Subcutaneous abdominal adipose tissue (tissue), 5 donors: ENCODE measurements around the gene FOXB2.
"Not testable (repeated sequence)": the region's sequence is repeated elsewhere in the genome, so short reads cannot be mapped to it uniquely, and the experiment has no call there.

Experiments used
- H3K27ac ChIP-seq: one replicate; pipeline ENCODE4 v1.7.0; 2013; ENCODE audit warnings: low read depth, mild to moderate bottlenecking, inconsistent platforms, low read length, moderate library complexity
- H3K27me3 ChIP-seq, 5 donors: one replicate each; pipeline ENCODE4 v1.7.0; 2013; ENCODE audit warnings: low read length in 5 of 5, inconsistent platforms in 1 of 5; ENCODE audit not compliant: control insufficient read depth in 5 of 5, insufficient read depth in 4 of 5
- H3K36me3 ChIP-seq, 5 donors: one replicate each; pipeline ENCODE4 v1.7.0; 2013; ENCODE audit warnings: low read length in 5 of 5; ENCODE audit not compliant: control insufficient read depth in 5 of 5, insufficient read depth in 5 of 5
- H3K4me1 ChIP-seq, 5 donors: one replicate each; pipeline ENCODE4 v1.7.0; 2013; ENCODE audit warnings: low read length in 5 of 5, mild to moderate bottlenecking in 3 of 5, moderate library complexity in 1 of 5; ENCODE audit not compliant: control insufficient read depth in 5 of 5, insufficient read depth in 5 of 5
- H3K4me3 ChIP-seq, 5 donors: one replicate each; pipeline ENCODE4 v1.7.0; 2013; ENCODE audit warnings: low read length in 5 of 5, low read depth in 1 of 5
- H3K9ac ChIP-seq, 5 donors: one replicate each; pipeline ENCODE4 v1.7.0; 2013; ENCODE audit warnings: low read length in 5 of 5, mild to moderate bottlenecking in 4 of 5, moderate library complexity in 3 of 5
- H3K9me3 ChIP-seq, 5 donors: one replicate each; pipeline ENCODE4 v1.7.0; 2013; ENCODE audit warnings: low read length in 5 of 5; ENCODE audit not compliant: control insufficient read depth in 5 of 5
- donor health status: healthy.
- donor health status: healthy.
- donor health status: healthy.
- donor health status: healthy.
- donor health status: healthy.

Gene FOXB2

GRCh38 chr9:77019236-77019925, at the start of gene FOXB2:
TSS of gene FOXB2 (plus strand) at chr9:77019655. CDS start at chr9:77019655, 0 bp downstream.
- H3K27me3 ChIP-seq, result peaks cover 77 to 95% (median 91%) of the 10 kb centered on the region in 5 donors
- H3K27ac ChIP-seq, result no peak within 1 kb of the TSS
- H3K36me3 ChIP-seq, result no peaks in the 10 kb centered on the region
- no peaks in the 10 kb centered on the region for H3K9me3 ChIP-seq
- H3K9ac ChIP-seq, result no peak within 1 kb of the TSS
- peak within 1 kb of the TSS in 4 of 5 donors; percentile 22 to 54 (median 37) for H3K4me3 ChIP-seq
- H3K4me1 ChIP-seq, result peaks cover 0 to 69% (median 58%) of the 10 kb centered on the region in 5 donors

DNA sequence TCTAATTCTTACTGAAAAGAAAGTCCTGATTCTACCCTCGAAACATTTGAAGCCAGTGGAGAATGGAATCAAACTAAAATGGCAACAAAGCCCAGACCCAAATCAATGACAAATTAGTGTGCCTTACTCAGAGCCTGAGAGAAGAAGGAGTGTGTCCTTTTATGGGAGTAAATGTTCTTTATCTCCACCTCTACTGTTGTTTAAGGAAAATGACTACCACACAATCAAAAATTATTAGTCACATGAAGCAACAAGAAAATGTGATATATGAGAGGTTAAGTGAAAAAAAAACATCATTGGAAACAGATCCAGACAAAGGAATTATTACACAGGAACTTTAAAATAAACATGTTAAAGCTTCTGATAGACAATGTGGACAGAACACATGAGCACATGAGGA, 49.7 kb upstream of the FOXB2 start:
- H3K27ac ChIP-seq, result no peak overlapping the region
- H3K9ac ChIP-seq, result no peak overlapping the region
- H3K36me3 ChIP-seq, result no peaks in the 10 kb centered on the region
- peaks cover 5 to 14% (median 6%) of the 10 kb centered on the region in 5 donors for H3K9me3 ChIP-seq
- H3K4me1 ChIP-seq, result no peaks in the 10 kb centered on the region
- H3K4me3 ChIP-seq, result no peak overlapping the region
- H3K27me3 ChIP-seq, result no peaks in the 10 kb centered on the region

- H3K27me3 ChIP-seq, H3K36me3 ChIP-seq, H3K9ac ChIP-seq, H3K4me3 ChIP-seq, H3K27ac ChIP-seq, H3K4me1 ChIP-seq, H3K9me3 ChIP-seq: not testable (repeated sequence)
These were observed 40.6 kb upstream of the FOXB2 start for GRCh38 chr9:76978831-76979230.

DNA sequence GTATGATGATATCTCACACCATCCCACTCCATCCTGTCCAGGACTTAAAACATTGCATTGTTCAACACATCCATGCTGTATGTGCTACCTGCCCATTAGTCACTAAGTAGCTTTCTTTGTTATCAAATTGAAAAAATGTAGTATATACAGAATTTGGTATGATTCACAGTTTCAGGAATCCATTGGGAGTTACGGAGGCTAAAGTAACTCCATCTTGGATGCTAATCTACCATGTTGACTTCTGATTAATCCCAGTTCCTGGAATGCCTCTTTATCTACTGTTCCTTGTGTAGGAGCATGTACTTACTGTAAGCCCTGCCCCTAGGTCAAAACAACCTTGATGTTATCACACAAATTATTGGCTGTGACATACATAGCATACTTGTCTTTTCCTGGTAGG, 38.9 kb upstream of the FOXB2 start:
- Histone ChIP-seq H3K4me1 (no peaks in the 10 kb centered on the region), H3K4me3 (no peak overlapping the region), H3K9ac (no peak overlapping the region), H3K9me3 (no peaks in the 10 kb centered on the region), H3K36me3 (no peaks in the 10 kb centered on the region), H3K27ac (no peak overlapping the region), H3K27me3 (peaks cover 0 to 2% (median 0%) of the 10 kb centered on the region in 5 donors)

DNA sequence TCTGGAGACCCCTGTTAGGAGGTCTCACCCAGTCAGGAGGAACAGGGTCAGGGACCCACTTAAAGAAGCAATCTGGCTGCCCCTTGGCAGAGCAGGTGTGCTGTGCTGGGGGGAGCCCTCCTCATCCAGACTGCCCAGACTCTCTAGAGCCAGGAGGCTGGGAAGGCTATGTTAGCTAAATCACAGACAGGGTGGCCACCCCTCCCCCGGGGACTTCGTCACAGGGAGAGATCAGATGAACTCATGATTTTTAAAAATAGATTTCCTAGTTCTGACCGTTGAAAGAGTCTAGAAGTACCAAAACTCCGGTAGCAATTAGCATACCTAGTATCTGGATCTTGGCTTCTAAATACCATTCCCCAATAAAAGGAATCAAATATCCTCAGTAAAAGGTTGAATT, 35.0 kb upstream of the FOXB2 start:
- Histone ChIP-seq H3K27ac (no peak overlapping the region), H3K36me3 (no peaks in the 10 kb centered on the region), H3K9me3 (no peaks in the 10 kb centered on the region), H3K9ac (no peak overlapping the region), H3K27me3 (no peaks in the 10 kb centered on the region), H3K4me3 (no peak overlapping the region), H3K4me1 (no peaks in the 10 kb centered on the region)

DNA sequence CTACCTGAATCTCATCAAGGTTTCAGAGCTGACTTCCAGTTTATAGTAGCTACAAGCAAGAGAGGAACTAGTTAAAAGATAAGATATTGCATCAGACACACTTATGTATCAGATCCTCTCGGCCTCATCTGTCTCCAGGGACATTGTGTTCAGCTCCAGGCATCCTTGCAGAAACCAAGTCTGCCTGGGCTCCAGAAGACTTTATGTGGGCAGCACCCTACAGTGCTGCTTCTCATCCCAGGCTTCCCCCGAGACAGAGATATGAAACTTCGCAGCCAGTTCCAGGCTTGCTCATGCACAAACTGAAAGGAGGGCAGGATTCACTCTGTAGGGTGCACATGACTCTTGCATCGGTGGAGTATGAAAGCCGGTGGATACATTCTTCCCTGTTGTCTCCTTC, 33.9 kb upstream of the FOXB2 start:
- Histone ChIP-seq H3K27ac (no peak overlapping the region), H3K4me1 (no peaks in the 10 kb centered on the region), H3K27me3 (no peaks in the 10 kb centered on the region), H3K9me3 (no peaks in the 10 kb centered on the region), H3K36me3 (no peaks in the 10 kb centered on the region), H3K9ac (no peak overlapping the region), H3K4me3 (no peak overlapping the region)

DNA sequence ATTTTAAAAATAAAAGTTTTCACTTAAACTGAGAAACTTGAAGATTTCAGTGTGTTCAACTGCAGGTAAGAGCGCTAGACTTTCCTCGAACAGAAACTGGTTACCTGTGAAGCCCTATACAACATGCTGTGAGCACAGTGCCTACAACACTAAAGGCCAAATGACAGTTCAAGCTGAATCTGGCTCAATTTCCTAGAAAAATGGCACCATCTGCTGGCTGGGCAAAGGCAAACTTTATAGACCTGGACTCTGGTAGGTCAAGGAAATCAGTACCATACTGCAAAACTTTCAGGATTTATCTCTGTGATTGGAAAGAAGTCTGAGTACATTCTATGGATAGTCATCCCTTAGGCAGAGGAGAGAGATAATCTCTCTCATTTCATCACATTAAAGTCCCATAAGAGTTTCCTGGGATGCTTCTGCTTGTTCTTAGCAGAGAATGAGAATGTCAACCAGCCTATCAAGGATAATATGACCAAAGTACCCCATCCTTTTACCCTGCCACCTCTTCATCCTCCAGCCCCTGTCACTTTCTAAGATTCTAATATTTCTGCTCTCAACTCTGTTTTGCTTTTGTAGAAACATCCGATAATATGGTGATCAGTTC, 31.8 kb upstream of the FOXB2 start:
- no peaks in the 10 kb centered on the region for H3K4me1 ChIP-seq
- no peak overlapping the region for H3K4me3 ChIP-seq
- H3K9ac ChIP-seq, result no peak overlapping the region
- no peaks in the 10 kb centered on the region for H3K27me3 ChIP-seq
- no peaks in the 10 kb centered on the region for H3K36me3 ChIP-seq
- no peaks in the 10 kb centered on the region for H3K9me3 ChIP-seq
- no peak overlapping the region for H3K27ac ChIP-seq

- H3K27me3 ChIP-seq, result no peaks in the 10 kb centered on the region
- no peaks in the 10 kb centered on the region for H3K4me1 ChIP-seq
- H3K36me3 ChIP-seq, result no peaks in the 10 kb centered on the region
- H3K27ac ChIP-seq, result no peak overlapping the region
- H3K9me3 ChIP-seq, result no peaks in the 10 kb centered on the region
- no peak overlapping the region for H3K4me3 ChIP-seq
- H3K9ac ChIP-seq, result no peak overlapping the region
These were observed 30.5 kb upstream of the FOXB2 start for GRCh38 chr9:76988941-76989340.

DNA sequence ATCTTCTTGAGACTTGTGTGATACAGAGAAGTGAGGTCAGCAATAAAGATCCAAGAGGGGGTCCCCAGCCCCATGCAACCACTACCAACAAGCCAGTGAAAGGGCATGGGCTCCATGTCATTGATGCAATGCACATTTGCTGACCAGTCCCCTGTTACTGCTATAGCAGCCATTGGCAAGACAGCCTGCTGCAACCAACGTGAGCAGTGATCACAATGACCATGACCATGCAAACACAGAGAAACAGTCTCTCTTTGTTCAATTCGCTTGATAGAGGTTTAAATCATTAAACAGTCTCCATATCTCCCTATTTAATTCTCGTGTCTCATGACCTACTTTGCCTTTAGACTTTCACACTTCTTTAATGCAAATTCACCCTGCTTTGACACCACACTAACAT, 30.0 kb upstream of the FOXB2 start:
- Histone ChIP-seq H3K27ac (no peak overlapping the region), H3K27me3 (no peaks in the 10 kb centered on the region), H3K4me3 (no peak overlapping the region), H3K9me3 (no peaks in the 10 kb centered on the region), H3K9ac (no peak overlapping the region), H3K4me1 (no peaks in the 10 kb centered on the region), H3K36me3 (no peaks in the 10 kb centered on the region)

- H3K9me3 ChIP-seq, result peaks cover 0 to 5% (median 0%) of the 10 kb centered on the region in 5 donors
- H3K4me1 ChIP-seq, result no peaks in the 10 kb centered on the region
- no peaks in the 10 kb centered on the region for H3K36me3 ChIP-seq
- H3K27me3 ChIP-seq, result peaks cover 0 to 9% (median 5%) of the 10 kb centered on the region in 5 donors
- no peak overlapping the region for H3K9ac ChIP-seq
- no peak overlapping the region for H3K27ac ChIP-seq
- no peak overlapping the region for H3K4me3 ChIP-seq
These were observed 22.8 kb upstream of the FOXB2 start for GRCh38 chr9:76996700-76997099.
